CD14-positive monocyte (primary cell): ENCODE data around the gene SLC35A3. TPM values are rescaled to one million over a fixed set of nuclear protein-coding genes. Genes with fewer than 3 reads are reported as not detected.

ENCODE experiments used
- DNase-seq, 3 donors: peaks; one replicate each; pipeline ENCODE4 v3.0.0-alpha.2; 2011 to 2022
- H2AFZ ChIP-seq: 2 replicates; pipeline ENCODE4 v1.6.0; 2012; ENCODE audit warnings: mild to moderate bottlenecking, low read depth, low read length, inconsistent platforms; ENCODE audit not compliant: insufficient read depth, poor library complexity, severe bottlenecking
- H3K27ac ChIP-seq, 2 donors: 1 replicate in 1 of 2; 2 replicates in 1 of 2; pipeline ENCODE4 v1.5.1; 2012 to 2013; ENCODE audit warnings: low read length in 2 of 2, control low read depth in 1 of 2, inconsistent platforms in 1 of 2, low read depth in 1 of 2, mild to moderate bottlenecking in 1 of 2
- H3K27me3 ChIP-seq, 2 donors: one replicate each; pipeline versions ENCODE4 v1.6.0 to v1.6.1; 2011 to 2013; ENCODE audit warnings: low read length in 2 of 2; ENCODE audit not compliant: control insufficient read depth in 2 of 2, insufficient read depth in 2 of 2
- H3K36me3 ChIP-seq, 2 donors: replicated peaks in 1 of 2; 1 replicate in 1 of 2; 2 replicates in 1 of 2; pipeline versions ENCODE4 v1.5.1 to v1.6.1; 2012 to 2013; ENCODE audit warnings: low read length in 2 of 2, control low read depth in 1 of 2, inconsistent platforms in 1 of 2, mild to moderate bottlenecking in 1 of 2; ENCODE audit not compliant: insufficient read depth in 2 of 2, control insufficient read depth in 1 of 2
- H3K4me1 ChIP-seq, 2 donors: 1 replicate in 1 of 2; 2 replicates in 1 of 2; pipeline versions ENCODE4 v1.5.1 to v1.6.1; 2012 to 2013; ENCODE audit warnings: low read length in 2 of 2, control low read depth in 1 of 2, inconsistent platforms in 1 of 2, mild to moderate bottlenecking in 1 of 2, moderate library complexity in 1 of 2; ENCODE audit not compliant: insufficient read depth in 2 of 2, control insufficient read depth in 1 of 2
- H3K4me2 ChIP-seq: replicated peaks from 2 replicates; pipeline ENCODE3; 2012; ENCODE audit warnings: low read length, moderate library complexity, mild to moderate bottlenecking; ENCODE audit not compliant: poor library complexity, severe bottlenecking; ENCODE audit errors: extremely low read depth
- H3K4me3 ChIP-seq, 3 experiments: fragments of 200-600 bp in 1 of 3; sonication (generic) in 1 of 3; replicated peaks in 1 of 3; 1 replicate in 2 of 3; 2 replicates in 1 of 3; pipeline ENCODE4 v1.5.1; 2011 to 2013; ENCODE audit warnings: low read length in 3 of 3, mild to moderate bottlenecking in 3 of 3, control low read depth in 2 of 3, low read depth in 2 of 3, inconsistent platforms in 1 of 3, moderate library complexity in 1 of 3
- H3K79me2 ChIP-seq: 2 replicates; pipeline ENCODE4 v1.6.0; 2012; ENCODE audit warnings: mild to moderate bottlenecking, control low read depth, inconsistent platforms, low read length, moderate library complexity; ENCODE audit not compliant: insufficient read depth
- H3K9ac ChIP-seq: 2 replicates; pipeline ENCODE4 v1.6.0; 2017; ENCODE audit warnings: low read length, mild to moderate bottlenecking; ENCODE audit not compliant: insufficient read depth, poor library complexity, severe bottlenecking
- H3K9me3 ChIP-seq, 2 donors: replicated peaks in 1 of 2; 1 replicate in 1 of 2; 2 replicates in 1 of 2; pipeline versions ENCODE4 v1.5.1 to v1.6.1; 2012 to 2013; ENCODE audit warnings: low read length in 2 of 2, control low read depth in 1 of 2; ENCODE audit not compliant: control insufficient read depth in 1 of 2, insufficient read depth in 1 of 2
- H4K20me1 ChIP-seq: 2 replicates; pipeline ENCODE4 v1.6.0; 2012; ENCODE audit warnings: mild to moderate bottlenecking, low read length, control low read depth, moderate library complexity; ENCODE audit not compliant: insufficient read depth
- H3K27ac Mint-ChIP-seq, 7 donors: one replicate each; pipeline ENCODE4 v1.8.0; 2020; ENCODE audit warnings: mild to moderate bottlenecking in 7 of 7, mixed read lengths in 7 of 7, moderate library complexity in 6 of 7, inconsistent platforms in 2 of 7
- H3K27me3 Mint-ChIP-seq, 3 donors: one replicate each; pipeline ENCODE4 v1.8.0; 2021 to 2022; ENCODE audit warnings: low read depth in 3 of 3, mild to moderate bottlenecking in 3 of 3, mixed read lengths in 3 of 3, moderate library complexity in 3 of 3, inconsistent platforms in 1 of 3
- H3K36me3 Mint-ChIP-seq, 2 donors: one replicate each; pipeline ENCODE4 v1.8.0; 2020; ENCODE audit warnings: mixed read lengths in 2 of 2, inconsistent platforms in 1 of 2, mild to moderate bottlenecking in 1 of 2
- H3K4me1 Mint-ChIP-seq: one replicate; pipeline ENCODE4 v1.8.0; 2020; ENCODE audit warnings: mild to moderate bottlenecking, mixed read lengths
- H3K4me3 Mint-ChIP-seq, 2 donors: one replicate each; pipeline ENCODE4 v1.8.0; 2020; ENCODE audit warnings: mild to moderate bottlenecking in 2 of 2, mixed read lengths in 2 of 2, moderate library complexity in 1 of 2
- H3K9me3 Mint-ChIP-seq, 7 donors: one replicate each; pipeline ENCODE4 v1.8.0; 2020 to 2022; ENCODE audit warnings: mixed read lengths in 7 of 7, mild to moderate bottlenecking in 6 of 7, moderate library complexity in 6 of 7, inconsistent platforms in 2 of 7
- CTCF ChIP-seq: fragments of 200-600 bp; IDR thresholded peaks from one replicate; pipeline ENCODE4 v1.8.0; 2022; ENCODE audit warnings: antibody characterized with exemption, mild to moderate bottlenecking
- WGBS: methylation state at CpG from one replicate; pipeline ENCODE4 v1.1.5; 2013; ENCODE audit warnings: missing lambda C conversion rate; ENCODE audit not compliant: insufficient coverage; 5-methylcytosine and 5-hydroxymethylcytosine counted together
- intact Hi-C, 2 donors: fragments of 100-400 bp; cut with micrococcal nuclease; formaldehyde crosslinking; loops; one replicate each; pipeline versions ENCODE4 v1.15.0 to v1.15.1; 2023
- polyA plus RNA-seq, 3 donors: library from polyadenylated mRNA; depleted of rRNA in 1 of 3; unstranded in 2 of 3; stranded (reverse) in 1 of 3; fragments of 300-500 nt in 2 of 3; fragments of >200 nt in 1 of 3; fragmentation: Illumina TruSeq in 2 of 3; gene quantifications; 1 replicate in 2 of 3; 2 replicates in 1 of 3; pipeline ENCODE4 v1.2.3, GENCODE V29; 2012 to 2021

The SLC35A3 gene
- polyA plus RNA-seq, 3 donors = 10.1 to 14.3 (median 13.0) TPM

GRCh38 chr1:99992760-99993467 is 23.1 kb downstream of the SLC35A3 start:
- Mint-ChIP-seq H3K9me3 (peaks cover 14 to 27% (median 20%) of the 10 kb centered on the region in 7 donors), H3K27ac (no peak overlapping the region), H3K4me1 (no peaks in the 10 kb centered on the region), H3K36me3 (peaks cover 31 to 51% of the 10 kb centered on the region in 2 donors), H3K27me3 (no peaks in the 10 kb centered on the region), H3K4me3 (no peak overlapping the region)
- H3K27ac ChIP-seq = no peak overlapping the region
- DNase-seq = no peak
- H3K9me3 ChIP-seq = peaks cover 15 to 24% of the 10 kb centered on the region in 2 donors
- no peak overlapping the region for H2AFZ ChIP-seq
- TF ChIP-seq CTCF = no peak
- peaks cover 17 to 39% of the 10 kb centered on the region in 2 donors for H3K36me3 ChIP-seq
- H4K20me1 ChIP-seq = peaks cover 3% of the 10 kb centered on the region
- no peak overlapping the region for H3K4me2 ChIP-seq
- H3K27me3 ChIP-seq = no peaks in the 10 kb centered on the region
- peaks cover 30% of the 10 kb centered on the region for H3K79me2 ChIP-seq
- no CpG with 5 or more reads among the region's 3 CpGs for WGBS
- H3K9ac ChIP-seq = no peak overlapping the region
- no peaks in the 10 kb centered on the region for H3K4me1 ChIP-seq
- no peak overlapping the region for H3K4me3 ChIP-seq
- intact Hi-C loops = no loop called here

- peaks cover 24% of the 10 kb centered on the region for H3K79me2 ChIP-seq
- no peak overlapping the region for H3K9ac ChIP-seq
- Mint-ChIP-seq H3K9me3 (peaks cover 14 to 27% (median 20%) of the 10 kb centered on the region in 7 donors), H3K27ac (no peak overlapping the region), H3K27me3 (no peaks in the 10 kb centered on the region), H3K4me1 (no peaks in the 10 kb centered on the region), H3K36me3 (peaks cover 35 to 55% of the 10 kb centered on the region in 2 donors), H3K4me3 (no peak overlapping the region)
- peaks cover 15 to 24% of the 10 kb centered on the region in 2 donors for H3K9me3 ChIP-seq
- no peak overlapping the region for H3K4me3 ChIP-seq
- H3K36me3 ChIP-seq = peaks cover 17 to 44% of the 10 kb centered on the region in 2 donors
- no peak overlapping the region for H3K4me2 ChIP-seq
- 100% methylated on average over 2 of the region's 5 CpGs for WGBS
- no peak overlapping the region for H2AFZ ChIP-seq
- intact Hi-C loops = no loop called here
- H4K20me1 ChIP-seq = peaks cover 2% of the 10 kb centered on the region
- H3K27ac ChIP-seq = no peak overlapping the region
- TF ChIP-seq CTCF = no peak
- DNase-seq = no peak
- H3K27me3 ChIP-seq = no peaks in the 10 kb centered on the region
- no peaks in the 10 kb centered on the region for H3K4me1 ChIP-seq
Observed at GRCh38 chr1:99993468-99993845, 23.7 kb downstream of the SLC35A3 start.
